OCI-LY1 (cell line): Measurements from ENCODE around the gene COL8A1.

ENCODE experiments used
- CTCF ChIP-seq: fragments of 200-600 bp; sonication (generic), shearing (Covaris generic); IDR thresholded peaks from 2 replicates; pipeline ENCODE4 v1.5.1; 2017; ENCODE audit warnings: mild to moderate bottlenecking, antibody characterized with exemption, low read length, moderate library complexity, mixed read lengths
- EZH2 ChIP-seq: fragments of 200-600 bp; sonication (generic), shearing (Covaris generic); IDR thresholded peaks from 2 replicates; pipeline ENCODE4 v1.8.0; 2017; ENCODE audit warnings: borderline replicate concordance, mixed run types, mild to moderate bottlenecking, antibody characterized with exemption, low read length, moderate library complexity, mixed read lengths

GRCh38 chr3:99772671-99773070, 134.3 kb downstream of the COL8A1 start:
- no peak for TF ChIP-seq CTCF
- no peak for TF ChIP-seq EZH2
